RWPE2 (cell line): ENCODE data around the gene USP3.

Experiments
- ATAC-seq: fragments of 200-7000 bp; cut with Tn5 transposase; 3 replicates; pipeline ENCODE4 v1.9.1; 2021; ENCODE audit warnings: low read depth
- DNase-seq: peaks from one replicate; pipeline ENCODE4 v3.0.0-alpha.2; 2020; ENCODE audit warnings: low spot score
- H3K27ac ChIP-seq: fragments of 450-650 bp; 2 replicates; pipeline ENCODE4 v1.5.1; 2017; ENCODE audit warnings: mild to moderate bottlenecking; ENCODE audit not compliant: poor library complexity, severe bottlenecking
- H3K27me3 ChIP-seq: fragments of 250-450 bp; sonication (Bioruptor Pico); 2 replicates; pipeline ENCODE4 v1.5.1; 2021; ENCODE audit warnings: mild to moderate bottlenecking, moderate library complexity; ENCODE audit not compliant: insufficient read depth, poor library complexity, severe bottlenecking
- H3K36me3 ChIP-seq: fragments of 250-450 bp; sonication (Bioruptor Pico); 2 replicates; pipeline ENCODE4 v1.5.1; 2020; ENCODE audit warnings: low read depth, mild to moderate bottlenecking, moderate library complexity
- H3K4me1 ChIP-seq: fragments of 250-450 bp; sonication (Bioruptor Pico); 2 replicates; pipeline ENCODE4 v1.5.1; 2021; ENCODE audit warnings: mild to moderate bottlenecking, moderate library complexity; ENCODE audit not compliant: insufficient read depth, poor library complexity, severe bottlenecking
- H3K4me3 ChIP-seq: fragments of 250-450 bp; sonication (Bioruptor Pico); 2 replicates; pipeline ENCODE4 v1.5.1; 2021; ENCODE audit warnings: mild to moderate bottlenecking, moderate library complexity; ENCODE audit not compliant: severe bottlenecking
- H3K9me3 ChIP-seq: fragments of 250-450 bp; sonication (Bioruptor Pico); 2 replicates; pipeline ENCODE4 v1.5.1; 2021; ENCODE audit warnings: mild to moderate bottlenecking, moderate library complexity; ENCODE audit not compliant: severe bottlenecking
- CTCF ChIP-seq: fragments of 450-650 bp; IDR thresholded peaks from one replicate; pipeline ENCODE4 v1.5.1; 2017; ENCODE audit warnings: mild to moderate bottlenecking, moderate library complexity; ENCODE audit not compliant: poor library complexity, severe bottlenecking

USP3 gene

GRCh38 chr15:63582718-63583426, 78.5 kb downstream of the USP3 start:
- TF ChIP-seq CTCF = no peak
- DNase-seq (no peak), ATAC-seq (peak; percentile 65; the same call in 2 of the 3 replicates)
- no peak overlapping the region for H3K27ac ChIP-seq
- no peaks in the 10 kb centered on the region for H3K27me3 ChIP-seq
- peaks cover 33% of the 10 kb centered on the region for H3K36me3 ChIP-seq
- peaks cover 5% of the 10 kb centered on the region for H3K4me1 ChIP-seq
- no peaks in the 10 kb centered on the region for H3K9me3 ChIP-seq
- H3K4me3 ChIP-seq = no peak overlapping the region

- no peak for ATAC-seq
Observed at GRCh38 chr15:63586790-63587189, 82.4 kb downstream of the USP3 start.

GRCh38 chr15:63587527-63587926, 83.1 kb downstream of the USP3 start:
- no peak for DNase-seq

More at GRCh38 chr15:63586790-63587189, 82.4 kb downstream of the USP3 start:
- Histone ChIP-seq H3K27me3 (no peaks in the 10 kb centered on the region), H3K4me1 (peaks cover 5% of the 10 kb centered on the region), H3K9me3 (no peaks in the 10 kb centered on the region), H3K4me3 (no peak overlapping the region), H3K36me3 (peaks cover 68% of the 10 kb centered on the region), H3K27ac (no peak overlapping the region)
- no peak for TF ChIP-seq CTCF
- no peak for DNase-seq

GRCh38 chr15:63588826-63589225, 84.4 kb downstream of the USP3 start:
- DNase-seq (no peak), ATAC-seq (no peak)
- Histone ChIP-seq H3K36me3 (peaks cover 71% of the 10 kb centered on the region), H3K4me1 (peaks cover 5% of the 10 kb centered on the region), H3K9me3 (no peaks in the 10 kb centered on the region), H3K4me3 (no peak overlapping the region), H3K27me3 (no peaks in the 10 kb centered on the region), H3K27ac (no peak overlapping the region)
- TF ChIP-seq CTCF = no peak

More at GRCh38 chr15:63587527-63587926, 83.1 kb downstream of the USP3 start:
- no peak for TF ChIP-seq CTCF
- ATAC-seq = peak; percentile 78
- no peak overlapping the region for H3K4me3 ChIP-seq
- no peaks in the 10 kb centered on the region for H3K27me3 ChIP-seq
- no peak overlapping the region for H3K27ac ChIP-seq
- peaks cover 69% of the 10 kb centered on the region for H3K36me3 ChIP-seq
- peaks cover 5% of the 10 kb centered on the region for H3K4me1 ChIP-seq
- no peaks in the 10 kb centered on the region for H3K9me3 ChIP-seq
